ENCODE data around the gene ARHGEF6.

GRCh38 chrX:136755411-136755810 lies 25.3 kb downstream of the ARHGEF6 start:
- no peak for TF ChIP-seq CTCF (conservative IDR thresholded peaks at IDR 0.05 in 1 of 2, IDR thresholded peaks at IDR 0.05 in 1 of 2; ENCODE audit: extremely low read depth in 1 of 2, insufficient read depth in 1 of 2, low read depth in 1 of 2, low read length in 2 of 2)
- no peak for TF ChIP-seq EZH2 (IDR thresholded peaks at IDR 0.05; ENCODE audit: borderline replicate concordance, low read length)

All from mammary epithelial cell (primary cell).